SK-N-MC (cell line): ENCODE data around the gene ADAM17.

Experiments used
- DNase-seq: peaks from one replicate; pipeline ENCODE4 v3.0.0-alpha.2; 2011; ENCODE audit warnings: low read depth, low spot score
- H3K27ac ChIP-seq: fragments of 200-600 bp; sonication (generic); 2 replicates; pipeline ENCODE4 v1.5.1; 2016; ENCODE audit warnings: mixed run types
- H3K36me3 ChIP-seq: fragments of 200-600 bp; sonication (generic); 2 replicates; pipeline ENCODE4 v1.6.1; 2017; ENCODE audit warnings: antibody characterized with exemption, low read length, mixed read lengths; ENCODE audit not compliant: insufficient read depth
- H3K4me3 ChIP-seq: fragments of 200-600 bp; sonication (generic); 2 replicates; pipeline ENCODE4 v1.5.1; 2016
- H3K9ac ChIP-seq: fragments of 200-600 bp; sonication (generic); 2 replicates; pipeline ENCODE4 v1.8.0; 2017; ENCODE audit warnings: mixed run types, mixed read lengths; ENCODE audit not compliant: insufficient read length
- H3K9me3 ChIP-seq: fragments of 200-600 bp; sonication (generic); 2 replicates; pipeline ENCODE4 v1.6.1; 2017; ENCODE audit warnings: low read depth, mild to moderate bottlenecking, antibody characterized with exemption, low read length, moderate library complexity, mixed read lengths
- EZH2 ChIP-seq: fragments of 200-600 bp; sonication (generic); IDR thresholded peaks from one replicate; pipeline ENCODE4 v1.6.1; 2017; ENCODE audit warnings: antibody characterized with exemption
- FOXP2 ChIP-seq: optimal IDR thresholded peaks from 2 replicates; pipeline ENCODE3; 2011; ENCODE audit warnings: mild to moderate bottlenecking, moderate library complexity; ENCODE audit not compliant: insufficient read depth; ENCODE audit errors: extremely low read length, control extremely low read depth
- POLR2AphosphoS5 ChIP-seq: IDR thresholded peaks from 2 replicates; pipeline ENCODE4 v1.6.1; 2012; ENCODE audit warnings: mild to moderate bottlenecking, low read depth, low read length, borderline replicate concordance

Gene ADAM17

GRCh38 chr2:9473985-9474360 is 81.7 kb downstream of the ADAM17 start:
- no peak for DNase-seq
- peak overlapping the region; percentile 96 for H3K4me3 ChIP-seq

GRCh38 chr2:9473308-9473984 is 82.2 kb downstream of the ADAM17 start:
- no peak overlapping the region for H3K9ac ChIP-seq
- no peaks in the 10 kb centered on the region for H3K9me3 ChIP-seq
- TF ChIP-seq EZH2 (no peak), FOXP2 (no peak), POLR2AphosphoS5 (no peak)
- H3K4me3 ChIP-seq: no peak overlapping the region
- H3K27ac ChIP-seq: no peak overlapping the region
- peaks cover 31% of the 10 kb centered on the region for H3K36me3 ChIP-seq
- no peak for DNase-seq

More at GRCh38 chr2:9473985-9474360, 81.7 kb downstream of the ADAM17 start:
- peaks cover 28% of the 10 kb centered on the region for H3K36me3 ChIP-seq
- H3K27ac ChIP-seq: no peak overlapping the region
- peak overlapping the region; percentile 88 for H3K9ac ChIP-seq
- no peaks in the 10 kb centered on the region for H3K9me3 ChIP-seq
- TF ChIP-seq EZH2: no peak
- TF ChIP-seq POLR2AphosphoS5: no peak
- no peak for TF ChIP-seq FOXP2

DNA sequence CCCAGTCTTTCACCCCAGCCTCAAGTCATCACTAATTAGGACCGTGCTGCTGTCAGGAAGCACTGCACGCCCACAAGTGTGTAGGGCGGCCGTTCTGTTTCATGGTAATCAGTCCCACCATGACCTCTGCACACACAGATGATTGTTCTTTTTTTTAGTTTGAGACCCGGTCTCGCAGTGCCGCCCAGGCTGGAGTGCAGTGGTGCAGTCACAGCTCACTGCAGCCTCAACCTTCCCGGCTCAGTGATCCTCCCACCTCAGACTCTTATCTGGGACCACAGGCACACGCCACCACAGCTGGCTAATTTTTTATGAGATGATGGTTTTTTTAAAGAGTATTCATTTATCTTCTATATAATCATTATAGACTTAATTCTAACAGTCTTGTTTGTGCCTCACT is 83.1 kb downstream of the ADAM17 start:
- no peak overlapping the region for H3K9ac ChIP-seq
- peaks cover 35% of the 10 kb centered on the region for H3K36me3 ChIP-seq
- no peaks in the 10 kb centered on the region for H3K9me3 ChIP-seq
- H3K4me3 ChIP-seq: no peak overlapping the region
- DNase-seq: no peak
- H3K27ac ChIP-seq: no peak overlapping the region
- no peak for TF ChIP-seq FOXP2
- no peak for TF ChIP-seq EZH2
- no peak for TF ChIP-seq POLR2AphosphoS5

- no peak for DNase-seq
- no peak overlapping the region for H3K27ac ChIP-seq
- no peak for TF ChIP-seq EZH2
- no peak for TF ChIP-seq POLR2AphosphoS5
- no peak for TF ChIP-seq FOXP2
- H3K4me3 ChIP-seq: no peak overlapping the region
- H3K9ac ChIP-seq: no peak overlapping the region
- no peaks in the 10 kb centered on the region for H3K9me3 ChIP-seq
- H3K36me3 ChIP-seq: peaks cover 28% of the 10 kb centered on the region
Measured at GRCh38 chr2:9471206-9471605, 84.4 kb downstream of the ADAM17 start.

DNA sequence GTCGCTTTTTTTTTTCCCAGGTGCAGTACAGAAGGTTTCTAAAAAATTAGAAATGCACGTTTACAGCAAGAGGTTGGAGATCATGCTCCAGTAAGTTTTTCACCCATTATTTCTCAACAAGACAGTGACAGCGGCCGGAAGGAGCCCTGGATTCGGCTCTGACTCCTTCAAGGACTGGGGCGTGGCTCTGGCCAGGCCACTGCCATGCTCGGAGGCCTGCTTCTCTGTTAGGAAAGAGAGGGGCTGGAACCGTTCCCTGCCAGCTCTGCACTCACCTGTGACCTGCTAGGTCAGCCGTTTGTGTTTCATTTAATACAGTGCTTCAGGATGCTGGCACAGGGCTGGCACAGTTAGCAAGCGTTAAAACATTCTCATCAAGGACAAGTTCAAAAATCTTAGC is 87.9 kb downstream of the ADAM17 start:
- no peak for DNase-seq
- no peak overlapping the region for H3K4me3 ChIP-seq
- H3K27ac ChIP-seq: no peak overlapping the region
- H3K9ac ChIP-seq: no peak overlapping the region
- peaks cover 32% of the 10 kb centered on the region for H3K36me3 ChIP-seq
- TF ChIP-seq POLR2AphosphoS5 (no peak), FOXP2 (no peak)
- H3K9me3 ChIP-seq: no peaks in the 10 kb centered on the region

DNA sequence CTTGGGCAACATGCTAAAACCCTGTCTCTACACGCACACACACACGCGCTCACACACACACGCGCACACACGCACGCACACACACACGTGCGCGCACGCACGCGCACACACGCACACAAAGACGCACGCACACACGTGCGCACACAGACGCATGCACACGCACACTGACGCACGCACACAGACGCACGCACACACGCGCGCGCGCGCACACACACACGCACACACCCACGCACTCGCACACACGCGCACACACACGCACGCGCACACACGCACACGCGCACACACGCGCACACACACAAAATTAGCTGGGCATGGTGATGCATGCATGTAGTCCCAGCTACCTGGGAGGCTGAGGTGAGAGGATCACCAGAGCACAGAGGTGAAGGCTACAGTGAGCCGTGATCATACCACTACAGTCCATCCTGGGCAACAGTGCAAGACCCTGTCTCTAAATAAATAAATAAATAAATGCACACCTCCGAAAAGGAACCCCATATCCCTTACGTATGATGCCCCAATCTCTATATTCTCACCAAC is 89.4 kb downstream of the ADAM17 start:
- Histone ChIP-seq H3K9ac (no peak overlapping the region), H3K4me3 (no peak overlapping the region), H3K36me3 (peaks cover 34% of the 10 kb centered on the region), H3K27ac (no peak overlapping the region), H3K9me3 (no peaks in the 10 kb centered on the region)
- DNase-seq: no peak
- TF ChIP-seq FOXP2 (no peak), POLR2AphosphoS5 (no peak), EZH2 (no peak)

- H3K4me3 ChIP-seq: no peak overlapping the region
- H3K9me3 ChIP-seq: no peaks in the 10 kb centered on the region
- TF ChIP-seq FOXP2: no peak
- TF ChIP-seq EZH2: no peak
- TF ChIP-seq POLR2AphosphoS5: no peak
- DNase-seq: no peak
- H3K27ac ChIP-seq: no peak overlapping the region
- H3K36me3 ChIP-seq: peaks cover 40% of the 10 kb centered on the region
- H3K9ac ChIP-seq: no peak overlapping the region
Measured at GRCh38 chr2:9465170-9465569, 90.5 kb downstream of the ADAM17 start.

GRCh38 chr2:9463698-9464034 is 92.0 kb downstream of the ADAM17 start:
- Histone ChIP-seq H3K36me3 (peaks cover 36% of the 10 kb centered on the region), H3K9ac (no peak overlapping the region), H3K9me3 (no peaks in the 10 kb centered on the region), H3K4me3 (no peak overlapping the region), H3K27ac (no peak overlapping the region)
- no peak for DNase-seq
- TF ChIP-seq POLR2AphosphoS5 (no peak), EZH2 (no peak), FOXP2 (no peak)
